Natural killer cell (primary cell): ENCODE results near the gene SAFB2. TPM values are rescaled to one million over a fixed set of nuclear protein-coding genes. Genes with fewer than 3 reads are reported as not detected.

Source experiments
- ATAC-seq, 3 donors: fragments of 150-1000 bp in 2 of 3; fragments of 200-7000 bp in 1 of 3; cut with Tn5 transposase; 1 replicate in 1 of 3; 2 replicates in 2 of 3; pipeline ENCODE4 v1.10.0; 2021; ENCODE audit warnings: mild to moderate bottlenecking in 2 of 3, moderate library complexity in 2 of 3
- DNase-seq, 2 donors: peaks; one replicate each; pipeline versions ENCODE4 v3.0.0 to v3.0.0-alpha.2; 2013 to 2021; ENCODE audit warnings: mixed read lengths in 1 of 2
- H3K27ac ChIP-seq: one replicate; pipeline ENCODE4 v1.5.1; 2013; ENCODE audit warnings: mild to moderate bottlenecking, low read length
- H3K27me3 ChIP-seq: one replicate; pipeline ENCODE4 v1.6.1; 2013; ENCODE audit warnings: low read length; ENCODE audit not compliant: control insufficient read depth, insufficient read depth
- H3K36me3 ChIP-seq: one replicate; pipeline ENCODE4 v1.6.1; 2013; ENCODE audit warnings: low read length; ENCODE audit not compliant: control insufficient read depth, insufficient read depth
- H3K4me1 ChIP-seq: one replicate; pipeline ENCODE4 v1.6.1; 2013; ENCODE audit warnings: low read length; ENCODE audit not compliant: control insufficient read depth, insufficient read depth
- H3K4me3 ChIP-seq: one replicate; pipeline ENCODE4 v1.5.1; 2013; ENCODE audit warnings: low read length
- H3K9me3 ChIP-seq: one replicate; pipeline ENCODE4 v1.6.1; 2013; ENCODE audit warnings: low read length; ENCODE audit not compliant: control insufficient read depth, insufficient read depth
- H3K27ac Mint-ChIP-seq, 2 donors: one replicate each; pipeline ENCODE4 v1.8.0; 2022; ENCODE audit warnings: mild to moderate bottlenecking in 2 of 2, mixed read lengths in 2 of 2, moderate library complexity in 1 of 2
- H3K27me3 Mint-ChIP-seq, 2 donors: one replicate each; pipeline ENCODE4 v1.8.0; 2022; ENCODE audit warnings: low read depth in 2 of 2, mixed read lengths in 2 of 2
- H3K36me3 Mint-ChIP-seq: one replicate; pipeline ENCODE4 v1.8.0; 2022; ENCODE audit warnings: mixed read lengths
- H3K4me1 Mint-ChIP-seq, 2 donors: one replicate each; pipeline ENCODE4 v1.8.0; 2022; ENCODE audit warnings: mixed read lengths in 2 of 2
- H3K4me3 Mint-ChIP-seq: one replicate; pipeline ENCODE4 v1.8.0; 2022; ENCODE audit warnings: mild to moderate bottlenecking, moderate library complexity, mixed read lengths
- H3K9me3 Mint-ChIP-seq, 2 donors: one replicate each; pipeline ENCODE4 v1.8.0; 2022; ENCODE audit warnings: mixed read lengths in 2 of 2
- WGBS: methylation state at CpG from one replicate; pipeline ENCODE4 v1.1.7; 2013; ENCODE audit warnings: missing lambda C conversion rate; ENCODE audit not compliant: insufficient coverage; 5-methylcytosine and 5-hydroxymethylcytosine counted together
- intact Hi-C: fragments of 100-400 bp; cut with micrococcal nuclease; formaldehyde crosslinking; loops from one replicate; pipeline ENCODE4 v1.14.2; 2022
- total RNA-seq, 4 donors: library from RNA; stranded (reverse); fragments of 120-200 nt in 1 of 4; gene quantifications; one replicate each; pipeline versions ENCODE4 v1.2.3 to v1.2.4, GENCODE V29; 2013 to 2022
- TF ChIP-seq, protein P1 (sequence below): fragments of 200-600 bp; IDR thresholded peaks from one replicate; pipeline ENCODE4 v1.8.0; 2022; ENCODE audit warnings: antibody characterized with exemption

SAFB2 gene
- total RNA-seq, 3 donors from 2014 or later (not counting 1 experiment from before 2014, with no cell fraction given), result 232 to 264 (median 258) TPM

GRCh38 chr19:5567360-5567969 is 55.1 kb downstream of the SAFB2 start, which contains the start of gene TINCR:
Gene TINCR, minus strand, starts transcription at chr19:5567953.
- peaks cover 0 to 13% of the 10 kb centered on the region in 2 donors for H3K27me3 Mint-ChIP-seq
- H3K27me3 ChIP-seq, result peaks cover 15% of the 10 kb centered on the region
- H3K4me1 Mint-ChIP-seq, result no peaks in the 10 kb centered on the region
- H3K36me3 ChIP-seq, result no peaks in the 10 kb centered on the region
- no peak within 1 kb of the TSS for H3K4me3 ChIP-seq
- H3K36me3 Mint-ChIP-seq, result no peaks in the 10 kb centered on the region
- no peaks in the 10 kb centered on the region for H3K4me1 ChIP-seq
- H3K27ac ChIP-seq, result no peak within 1 kb of the TSS
- ATAC-seq (no peak), DNase-seq (no peak)
- intact Hi-C loops, result no loop called here
- no peaks in the 10 kb centered on the region for H3K9me3 Mint-ChIP-seq
- H3K9me3 ChIP-seq, result no peaks in the 10 kb centered on the region
- H3K4me3 Mint-ChIP-seq, result no peak within 1 kb of the TSS
- H3K27ac Mint-ChIP-seq, result no peak within 1 kb of the TSS
- 14% methylated on average over 63 of the region's 63 CpGs for WGBS
- TF ChIP-seq, protein P1, sequence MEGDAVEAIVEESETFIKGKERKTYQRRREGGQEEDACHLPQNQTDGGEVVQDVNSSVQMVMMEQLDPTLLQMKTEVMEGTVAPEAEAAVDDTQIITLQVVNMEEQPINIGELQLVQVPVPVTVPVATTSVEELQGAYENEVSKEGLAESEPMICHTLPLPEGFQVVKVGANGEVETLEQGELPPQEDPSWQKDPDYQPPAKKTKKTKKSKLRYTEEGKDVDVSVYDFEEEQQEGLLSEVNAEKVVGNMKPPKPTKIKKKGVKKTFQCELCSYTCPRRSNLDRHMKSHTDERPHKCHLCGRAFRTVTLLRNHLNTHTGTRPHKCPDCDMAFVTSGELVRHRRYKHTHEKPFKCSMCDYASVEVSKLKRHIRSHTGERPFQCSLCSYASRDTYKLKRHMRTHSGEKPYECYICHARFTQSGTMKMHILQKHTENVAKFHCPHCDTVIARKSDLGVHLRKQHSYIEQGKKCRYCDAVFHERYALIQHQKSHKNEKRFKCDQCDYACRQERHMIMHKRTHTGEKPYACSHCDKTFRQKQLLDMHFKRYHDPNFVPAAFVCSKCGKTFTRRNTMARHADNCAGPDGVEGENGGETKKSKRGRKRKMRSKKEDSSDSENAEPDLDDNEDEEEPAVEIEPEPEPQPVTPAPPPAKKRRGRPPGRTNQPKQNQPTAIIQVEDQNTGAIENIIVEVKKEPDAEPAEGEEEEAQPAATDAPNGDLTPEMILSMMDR, result no peak

- intact Hi-C loops, result no loop called here
- WGBS, result 79% methylated on average over 7 of the region's 7 CpGs
These were observed 57.6 kb downstream of the SAFB2 start for GRCh38 chr19:5564930-5565329.

DNA sequence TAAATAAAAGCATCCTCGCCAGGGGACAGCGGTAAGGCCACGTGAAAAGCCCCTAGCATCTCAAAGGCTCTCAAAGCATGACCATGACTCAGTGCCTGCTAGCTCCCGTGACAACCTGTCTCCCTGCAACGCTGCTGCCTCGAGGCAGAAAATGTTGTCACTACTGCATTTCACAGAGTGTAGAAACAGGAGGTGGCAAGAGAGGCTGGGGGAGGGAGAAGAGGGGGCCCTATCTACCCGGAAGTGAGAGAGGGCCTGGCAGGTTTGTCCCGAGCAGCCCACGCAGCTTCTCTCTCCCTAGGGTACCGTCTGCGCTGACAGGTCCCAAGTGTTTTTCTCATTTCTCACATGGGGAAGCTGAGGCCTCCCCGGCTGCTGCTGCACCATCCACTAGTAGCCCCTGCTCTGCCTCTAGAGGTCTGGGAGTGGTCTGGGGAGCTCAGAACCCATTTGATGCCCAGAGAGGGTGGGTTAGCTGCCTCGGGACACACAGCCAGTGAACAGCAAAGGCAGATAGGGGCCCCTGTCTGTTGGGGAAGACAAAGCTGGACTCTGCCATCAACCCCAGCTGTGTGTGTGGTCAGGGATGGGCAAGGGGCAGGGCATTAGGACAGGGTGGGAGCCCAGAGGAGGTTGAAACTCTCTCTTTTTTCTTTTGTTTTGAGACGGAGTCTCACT is 58.5 kb downstream of the SAFB2 start:
- TF ChIP-seq, protein P1, result no peak
- intact Hi-C loops, result no loop called here
- ATAC-seq (peak; percentile 21 to 35 (median 31)), DNase-seq (no peak)
- no peaks in the 10 kb centered on the region for H3K4me1 Mint-ChIP-seq
- Histone ChIP-seq H3K4me3 (no peak overlapping the region), H3K9me3 (peaks cover 12% of the 10 kb centered on the region), H3K27me3 (peaks cover 15% of the 10 kb centered on the region), H3K36me3 (no peaks in the 10 kb centered on the region), H3K27ac (no peak overlapping the region), H3K4me1 (no peaks in the 10 kb centered on the region)
- H3K9me3 Mint-ChIP-seq, result peaks cover 0 to 2% of the 10 kb centered on the region in 2 donors
- no peak overlapping the region for H3K27ac Mint-ChIP-seq
- 45% methylated on average over 14 of the region's 14 CpGs for WGBS
- H3K27me3 Mint-ChIP-seq, result peaks cover 0 to 12% of the 10 kb centered on the region in 2 donors
- H3K36me3 Mint-ChIP-seq, result no peaks in the 10 kb centered on the region
- H3K4me3 Mint-ChIP-seq, result no peak overlapping the region

More at GRCh38 chr19:5564930-5565329, 57.6 kb downstream of the SAFB2 start:
- no peak overlapping the region for H3K27ac ChIP-seq
- no peaks in the 10 kb centered on the region for H3K4me1 ChIP-seq
- H3K36me3 ChIP-seq, result no peaks in the 10 kb centered on the region
- H3K27me3 ChIP-seq, result peaks cover 15% of the 10 kb centered on the region
- H3K27me3 Mint-ChIP-seq, result peaks cover 0 to 13% of the 10 kb centered on the region in 2 donors
- H3K4me3 ChIP-seq, result no peak overlapping the region
- H3K4me3 Mint-ChIP-seq, result no peak overlapping the region
- ATAC-seq, result no peak
- no peaks in the 10 kb centered on the region for H3K4me1 Mint-ChIP-seq
- TF ChIP-seq, protein P1, result no peak
- peaks cover 0 to 2% of the 10 kb centered on the region in 2 donors for H3K9me3 Mint-ChIP-seq
- H3K36me3 Mint-ChIP-seq, result no peaks in the 10 kb centered on the region
- DNase-seq, result no peak
- no peak overlapping the region for H3K27ac Mint-ChIP-seq
- peaks cover 12% of the 10 kb centered on the region for H3K9me3 ChIP-seq
